MM.1S (cell line): Measurements from ENCODE around the gene TBC1D5.

Source experiments
- CTCF ChIP-seq: fragments of 300-600 bp; sonication (generic); IDR thresholded peaks from 2 replicates; pipeline ENCODE4 v1.5.1; 2016; ENCODE audit warnings: antibody characterized with exemption, low read length, mixed read lengths
- EZH2phosphoT487 ChIP-seq: fragments of 300-600 bp; sonication (generic); IDR thresholded peaks from 2 replicates; pipeline ENCODE4 v1.6.1; 2018; ENCODE audit warnings: antibody characterized with exemption, low read length

- TF ChIP-seq CTCF (no peak), EZH2phosphoT487 (no peak)
Observed at GRCh38 chr3:17340693-17341092, 401.7 kb downstream of the TBC1D5 start.
